ENCODE data around the gene CFAP20DC. TPM values are rescaled to one million over a fixed set of nuclear protein-coding genes. Genes with fewer than 3 reads are reported as not detected.

The CFAP20DC gene
- total RNA-seq, 6 donors from 2014 or later = 0.30 to 4.3 (median 0.37) TPM; not detected in 1

GRCh38 chr3:58804914-58805313, 244.9 kb downstream of the CFAP20DC start:
- DNase-seq = no peak
- WGBS, 2 donors = 62 to 76% methylated on average over 2 of the region's 2 CpGs
- TF ChIP-seq CTCF (IDR thresholded peaks at IDR 0.05) = no peak
- TF ChIP-seq EP300 (IDR thresholded peaks at IDR 0.05) = no peak

DNA sequence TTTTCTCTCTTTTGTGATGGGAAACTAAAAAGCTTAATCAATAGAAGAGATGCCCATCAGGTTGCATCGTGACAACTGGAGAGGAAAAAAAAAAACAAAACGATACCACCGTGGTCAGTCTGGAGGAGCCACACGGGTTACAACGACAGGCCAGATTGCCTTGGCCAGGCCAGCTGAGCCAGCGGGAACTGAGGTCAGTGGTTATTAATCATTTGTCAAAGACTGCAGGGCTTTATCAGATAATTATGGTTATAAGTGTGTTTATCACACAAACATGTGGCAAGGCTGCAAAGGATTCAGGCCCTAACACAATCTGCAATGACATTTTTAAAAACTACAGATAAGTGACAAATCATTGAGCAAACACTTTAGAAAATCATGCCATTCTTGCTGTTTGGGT, 248.3 kb downstream of the CFAP20DC start:
- no peak for ATAC-seq (ENCODE audit: low FRiP score in 2 of 2)
- DNase-seq = no peak
- TF ChIP-seq POLR2A (IDR thresholded peaks at IDR 0.05) (no peak), CTCF (IDR thresholded peaks at IDR 0.05) (no peak), EP300 (IDR thresholded peaks at IDR 0.05) (no peak), POLR2AphosphoS5 (IDR thresholded peaks at IDR 0.05) (no peak)

More at GRCh38 chr3:58804914-58805313, 244.9 kb downstream of the CFAP20DC start:
- no peak overlapping the region for H3K27ac ChIP-seq
- no peak overlapping the region for H3K4me3 ChIP-seq
- H3K27me3 ChIP-seq = no peaks in the 10 kb centered on the region
- no peaks in the 10 kb centered on the region for H3K36me3 ChIP-seq
- no peaks in the 10 kb centered on the region for H3K9me3 ChIP-seq
- no peak for ATAC-seq (ENCODE audit: low FRiP score in 2 of 2)
- H3K4me1 ChIP-seq = no peaks in the 10 kb centered on the region

DNA sequence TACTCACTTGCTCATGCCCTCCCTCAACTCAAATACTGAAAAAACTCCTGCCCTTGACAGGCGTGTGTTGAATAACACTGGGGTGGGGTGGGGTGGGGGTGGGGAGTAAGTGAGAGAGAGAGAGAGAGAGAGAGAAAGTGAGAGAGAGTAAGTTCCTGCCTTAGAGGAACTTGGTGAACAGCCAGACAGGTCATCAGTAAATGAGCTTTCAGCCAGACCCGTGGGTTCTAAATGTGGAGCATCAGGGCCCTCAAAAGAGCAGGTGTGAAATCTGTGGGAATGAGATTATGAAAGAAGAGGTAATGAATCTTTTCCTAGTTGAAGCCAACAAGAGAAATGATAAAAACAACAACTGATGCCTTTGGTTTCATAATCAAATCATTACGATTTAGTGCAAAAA, 248.9 kb downstream of the CFAP20DC start:
- TF ChIP-seq EP300 (IDR thresholded peaks at IDR 0.05) = no peak
- TF ChIP-seq POLR2A (IDR thresholded peaks at IDR 0.05) = no peak
- TF ChIP-seq CTCF (IDR thresholded peaks at IDR 0.05) = no peak
- no peak for TF ChIP-seq POLR2AphosphoS5 (IDR thresholded peaks at IDR 0.05)

More for the DNA sequence above, 248.3 kb downstream of the CFAP20DC start:
- no peaks in the 10 kb centered on the region for H3K27me3 ChIP-seq
- no peaks in the 10 kb centered on the region for H3K4me1 ChIP-seq
- H3K27ac ChIP-seq = no peak overlapping the region
- H3K4me3 ChIP-seq = no peak overlapping the region
- H3K9me3 ChIP-seq = no peaks in the 10 kb centered on the region
- 51 to 60% methylated on average over 6 of the region's 6 CpGs for WGBS, 2 donors
- H3K36me3 ChIP-seq = no peaks in the 10 kb centered on the region

DNA sequence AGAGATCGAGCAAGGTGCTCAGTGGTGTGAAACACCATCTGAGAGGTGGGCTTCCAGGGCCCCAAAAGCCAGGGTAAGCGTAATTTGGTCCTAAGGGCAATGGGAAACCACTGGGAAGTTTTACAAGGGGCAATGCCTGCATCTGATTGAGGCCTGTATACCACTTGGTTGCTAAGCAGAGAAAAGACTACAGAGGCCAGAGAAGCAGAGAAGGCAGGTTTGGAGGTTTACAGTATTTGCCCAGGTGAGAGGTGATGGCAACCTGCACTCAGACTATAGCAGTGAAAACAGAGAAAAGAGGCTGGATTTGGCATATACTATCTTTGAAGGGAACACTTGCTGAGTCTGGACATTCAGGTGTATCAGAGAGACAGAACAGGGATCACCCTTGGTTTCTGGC, 249.8 kb downstream of the CFAP20DC start:
- DNase-seq (no peak), ATAC-seq (ENCODE audit: low FRiP score in 2 of 2) (no peak)
- Histone ChIP-seq H3K4me3 (no peak overlapping the region), H3K27ac (no peak overlapping the region), H3K9me3 (no peaks in the 10 kb centered on the region), H3K4me1 (no peaks in the 10 kb centered on the region), H3K27me3 (no peaks in the 10 kb centered on the region), H3K36me3 (no peaks in the 10 kb centered on the region)
- 90 to 96% methylated on average over 2 of the region's 2 CpGs for WGBS, 2 donors
- TF ChIP-seq EP300 (IDR thresholded peaks at IDR 0.05) (no peak), POLR2AphosphoS5 (IDR thresholded peaks at IDR 0.05) (no peak), POLR2A (IDR thresholded peaks at IDR 0.05) (no peak), CTCF (IDR thresholded peaks at IDR 0.05) (no peak)

More for the DNA sequence above, 248.9 kb downstream of the CFAP20DC start:
- Histone ChIP-seq H3K9me3 (no peaks in the 10 kb centered on the region), H3K4me3 (no peak overlapping the region), H3K36me3 (no peaks in the 10 kb centered on the region), H3K4me1 (no peaks in the 10 kb centered on the region), H3K27ac (no peak overlapping the region), H3K27me3 (no peaks in the 10 kb centered on the region)
- no peak for DNase-seq
- WGBS, 2 donors = 31 to 40% methylated on average over 3 of the region's 3 CpGs
- no peak for ATAC-seq (ENCODE audit: low FRiP score in 2 of 2)

DNA sequence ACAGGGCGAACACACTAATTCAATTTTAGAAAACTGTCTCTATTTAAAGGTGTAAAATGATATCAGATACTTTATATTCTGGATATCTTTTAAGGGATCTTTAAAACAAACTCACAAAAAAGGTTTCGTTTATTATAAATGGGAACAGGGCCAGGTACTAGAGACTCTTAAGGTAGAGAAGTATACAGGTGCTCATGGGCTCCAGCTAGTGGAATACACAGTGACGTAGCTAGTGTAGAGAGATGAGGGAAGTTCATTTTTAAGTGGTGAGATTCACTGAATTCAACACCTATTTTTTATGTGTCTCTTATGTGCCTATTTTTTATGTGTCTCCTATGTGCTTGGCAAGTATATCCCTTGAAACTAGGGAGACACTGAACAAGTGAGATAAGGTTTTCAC, 250.6 kb downstream of the CFAP20DC start:
- TF ChIP-seq POLR2AphosphoS5 (IDR thresholded peaks at IDR 0.05) = no peak
- TF ChIP-seq CTCF (IDR thresholded peaks at IDR 0.05) = no peak
- TF ChIP-seq EP300 (IDR thresholded peaks at IDR 0.05) = no peak
- TF ChIP-seq POLR2A (IDR thresholded peaks at IDR 0.05) = no peak
- no peaks in the 10 kb centered on the region for H3K9me3 ChIP-seq
- H3K27me3 ChIP-seq = no peaks in the 10 kb centered on the region
- ATAC-seq (ENCODE audit: low FRiP score in 2 of 2) (no peak), DNase-seq (no peak)
- no peaks in the 10 kb centered on the region for H3K4me1 ChIP-seq
- no peaks in the 10 kb centered on the region for H3K36me3 ChIP-seq
- H3K4me3 ChIP-seq = no peak overlapping the region
- WGBS, 2 donors = 63 to 77% methylated on average over 3 of the region's 3 CpGs
- H3K27ac ChIP-seq = no peak overlapping the region
